ENCODE results near the gene PRPSAP1.
"Not testable (repeated sequence)": the region's sequence is repeated elsewhere in the genome, so short reads cannot be mapped to it uniquely, and the experiment has no call there.

Gene PRPSAP1

DNA sequence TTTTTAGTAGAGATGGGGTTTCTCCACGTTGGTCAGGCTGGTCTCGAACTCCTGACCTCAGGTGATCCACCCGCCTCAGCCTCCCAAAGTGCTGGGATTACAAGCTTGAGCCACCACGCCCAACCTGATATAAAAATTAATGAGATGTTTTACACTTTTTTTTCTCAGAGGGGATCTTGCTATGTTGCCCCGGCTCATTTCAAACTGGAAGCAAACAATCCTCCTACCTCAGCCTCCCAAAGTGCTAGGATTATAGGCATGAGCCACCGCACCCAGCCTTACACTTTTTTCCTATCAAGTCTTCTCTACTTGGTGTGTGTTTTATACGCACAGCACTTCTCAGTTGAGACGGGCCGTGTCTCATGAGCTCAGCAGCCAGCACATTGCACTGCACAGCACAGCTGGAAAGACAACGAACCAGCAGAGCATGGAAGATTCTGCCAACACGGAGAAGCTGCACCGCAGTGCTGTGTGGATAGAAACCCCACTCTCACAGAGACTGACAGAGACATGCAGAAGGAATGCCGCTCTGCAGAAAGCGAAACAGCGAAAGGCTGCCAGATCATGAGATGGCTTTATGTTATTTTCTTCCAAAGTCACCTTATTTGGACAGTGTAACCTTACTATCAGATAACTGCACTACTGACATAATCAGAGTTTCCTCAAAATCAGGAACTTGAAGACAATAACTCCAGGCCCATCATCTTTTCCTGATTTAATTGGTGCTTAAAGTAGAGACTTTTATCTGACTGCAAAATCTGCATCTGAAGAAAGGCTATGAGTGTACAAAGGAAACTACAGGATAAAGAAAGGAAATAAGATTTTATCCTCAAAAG, 39.1 kb downstream of the PRPSAP1 start:
- DNase-seq = no peak

DNA sequence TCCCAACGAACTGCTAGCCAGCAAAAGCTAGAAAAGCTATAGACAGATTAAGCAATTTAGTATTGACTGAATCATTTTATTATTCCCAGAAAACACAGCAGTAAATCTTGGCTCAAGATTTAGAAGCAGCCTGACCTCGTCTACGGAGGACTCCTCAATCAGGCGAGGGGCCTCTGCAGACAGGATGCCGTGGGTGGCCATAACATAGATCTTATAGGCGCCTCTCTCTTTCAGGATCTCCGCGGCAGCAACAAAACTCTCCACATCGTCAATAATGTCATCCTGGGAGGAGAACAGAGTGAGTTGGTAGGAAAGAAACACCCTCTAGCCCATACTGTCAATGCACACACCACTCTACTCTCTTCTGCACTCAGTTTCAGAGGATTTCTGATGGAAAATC, 41.0 kb downstream of the PRPSAP1 start:
- no peak for DNase-seq

GRCh38 chr17:76309461-76309860, 44.3 kb downstream of the PRPSAP1 start:
- no peak for DNase-seq

DNA sequence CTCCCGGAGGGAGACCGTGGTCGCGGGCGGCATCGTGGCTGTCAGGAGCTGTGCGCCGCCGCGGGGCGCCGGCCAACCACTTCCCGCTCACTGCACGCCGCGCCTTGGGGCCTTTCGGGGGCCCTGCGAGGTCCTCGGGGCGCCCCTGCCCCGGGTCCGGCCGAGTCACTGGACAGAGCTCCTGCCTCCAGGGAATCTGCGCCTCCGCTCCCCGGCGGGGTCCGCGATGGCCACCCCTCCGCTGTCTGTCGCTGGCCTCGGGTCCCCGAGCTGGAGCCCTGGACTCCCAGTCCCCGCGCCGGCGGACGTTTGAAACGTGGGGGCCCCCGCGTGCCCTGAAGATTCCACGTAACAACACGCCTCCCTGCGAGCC, 45.8 kb downstream of the PRPSAP1 start, which contains the start of gene QRICH2:
Gene QRICH2, minus strand, starts transcription at position 311 of the 373 bp plus-strand sequence. Its CDS starts 278 bp downstream, at position 33.
- no peak for DNase-seq

DNA sequence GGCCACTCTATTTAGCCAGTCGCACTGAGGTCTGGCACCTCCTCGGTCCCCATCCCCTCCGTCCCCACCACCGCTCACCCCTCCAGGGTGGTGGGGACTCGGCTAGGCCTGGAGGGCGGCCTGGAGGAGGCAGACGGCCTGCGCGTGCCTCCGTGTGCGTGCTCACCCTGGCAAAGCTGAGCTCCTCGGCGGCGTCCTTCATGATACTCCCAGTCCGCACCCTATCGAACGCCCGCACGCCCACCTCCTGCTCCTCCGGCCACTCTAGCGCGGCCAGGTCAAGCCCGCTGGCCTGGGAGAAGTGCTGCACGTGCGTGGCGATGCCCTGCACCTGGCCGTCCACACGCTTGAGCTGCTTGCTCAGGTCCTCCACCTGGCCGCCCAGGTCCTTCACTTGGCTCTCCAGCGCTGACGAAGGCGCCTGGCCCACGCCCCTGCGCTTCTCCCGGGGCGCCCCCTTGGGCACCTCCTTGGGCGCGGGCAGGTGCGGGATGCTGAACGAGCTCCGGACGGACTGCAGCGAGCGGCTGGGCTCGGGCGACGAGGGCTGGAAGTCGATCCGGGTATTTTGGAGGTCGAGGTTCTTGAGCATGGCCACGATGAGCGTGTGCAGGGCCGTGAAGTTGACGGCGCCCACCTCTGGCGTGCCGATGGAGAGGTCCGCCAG, 46.3 kb downstream of the PRPSAP1 start:
- no peak for DNase-seq

DNA sequence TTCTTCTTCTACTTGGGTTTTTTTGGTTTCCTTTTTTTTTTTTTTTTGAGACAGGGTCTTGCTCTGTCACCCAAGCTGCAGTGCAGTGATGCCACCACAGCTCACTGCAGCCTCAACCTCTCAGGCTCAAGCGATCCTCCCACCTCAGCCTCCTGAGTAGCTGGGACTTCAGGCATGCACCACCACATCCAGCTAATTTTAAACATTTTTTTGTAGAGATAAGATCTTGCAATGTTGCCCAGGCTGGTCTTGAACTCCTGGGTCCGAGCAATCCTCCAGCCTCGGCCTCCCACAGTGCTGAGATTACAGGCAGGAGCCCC, 48.6 kb downstream of the PRPSAP1 start:
- DNase-seq = not testable (repeated sequence)

DNA sequence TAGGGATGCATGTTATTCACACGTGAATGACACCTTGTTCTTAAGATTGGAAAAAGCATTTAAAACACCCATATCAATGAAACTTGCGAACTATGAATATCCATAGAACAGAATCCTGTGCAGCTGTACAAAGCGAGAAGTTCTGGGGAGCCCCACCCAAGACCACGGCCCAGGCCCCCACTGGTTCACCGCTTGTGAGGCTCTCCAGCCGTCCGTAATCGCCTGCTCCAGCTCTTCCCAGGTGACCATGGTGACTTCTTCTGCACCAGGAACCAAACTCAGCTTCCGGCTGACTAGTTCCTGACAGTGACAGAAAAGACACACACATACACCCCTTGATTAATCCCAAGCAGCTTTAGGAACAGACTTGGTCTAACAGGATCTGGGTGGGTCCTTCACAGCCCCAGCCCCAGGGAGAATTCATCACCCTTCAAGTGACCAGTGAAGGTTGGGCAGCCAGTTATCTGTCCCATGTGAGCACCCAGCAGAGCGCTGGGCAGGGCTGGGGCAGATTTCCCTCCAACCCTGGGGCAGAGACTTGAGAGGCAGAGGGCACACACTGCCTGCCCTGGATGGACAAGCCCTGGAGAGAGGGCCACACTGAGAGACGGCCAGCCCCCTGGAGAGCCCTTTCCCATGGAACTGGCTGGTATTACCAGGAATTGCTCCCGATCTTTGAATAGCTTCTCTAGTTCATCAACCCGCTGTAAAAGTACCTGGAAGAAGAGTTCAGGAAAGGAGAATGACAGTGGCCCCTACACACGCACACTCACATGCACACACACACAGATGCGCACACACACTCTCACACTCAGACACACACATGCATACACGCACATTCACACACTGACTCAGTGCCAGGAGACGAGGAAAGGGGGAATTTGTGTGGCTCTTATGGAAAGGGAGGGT, 49.2 kb downstream of the PRPSAP1 start:
- no peak for DNase-seq

- DNase-seq = no peak
Observed at GRCh38 chr17:76297436-76297835, 56.3 kb downstream of the PRPSAP1 start.

- no peak for DNase-seq
Observed at GRCh38 chr17:76296889-76297288, 56.8 kb downstream of the PRPSAP1 start.

DNA sequence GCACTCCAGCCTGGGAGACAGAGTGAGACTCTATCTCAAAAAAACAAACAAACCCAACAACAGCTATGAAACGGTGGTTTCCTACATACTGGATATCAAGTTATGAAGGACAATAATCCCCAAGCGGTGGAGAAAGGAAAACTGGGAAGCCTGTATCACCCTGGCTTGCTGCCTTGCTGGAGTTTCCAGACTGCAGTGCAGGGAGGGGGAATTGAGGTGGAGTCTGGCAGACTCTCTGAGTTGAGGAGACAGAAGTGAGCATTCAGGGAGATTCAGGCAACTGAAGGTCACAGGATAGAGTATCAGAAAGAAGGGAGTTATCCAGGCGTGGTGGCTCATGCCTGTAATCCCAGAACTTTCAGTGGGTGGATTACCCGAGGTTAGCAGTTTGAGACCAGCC, 57.5 kb downstream of the PRPSAP1 start:
- no peak for DNase-seq

DNA sequence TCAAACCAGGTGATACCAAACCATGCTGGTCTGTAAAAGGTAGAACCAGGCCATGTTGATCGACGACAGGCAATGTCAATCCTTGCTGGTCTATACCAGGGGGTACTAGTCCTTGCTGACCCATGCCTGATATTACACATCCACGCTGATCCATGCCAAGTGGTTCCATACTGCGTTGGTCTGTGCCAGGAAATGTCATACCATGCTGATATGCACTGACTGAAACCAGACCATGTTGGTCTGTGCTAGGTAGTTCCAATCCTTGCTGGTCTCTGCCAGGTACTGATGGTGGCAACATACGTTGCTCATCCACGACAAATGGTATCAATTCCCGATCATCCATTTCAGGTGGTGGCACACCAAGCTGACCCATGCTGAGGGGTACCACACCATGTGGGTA, 60.6 kb downstream of the PRPSAP1 start:
- DNase-seq = no peak

DNA sequence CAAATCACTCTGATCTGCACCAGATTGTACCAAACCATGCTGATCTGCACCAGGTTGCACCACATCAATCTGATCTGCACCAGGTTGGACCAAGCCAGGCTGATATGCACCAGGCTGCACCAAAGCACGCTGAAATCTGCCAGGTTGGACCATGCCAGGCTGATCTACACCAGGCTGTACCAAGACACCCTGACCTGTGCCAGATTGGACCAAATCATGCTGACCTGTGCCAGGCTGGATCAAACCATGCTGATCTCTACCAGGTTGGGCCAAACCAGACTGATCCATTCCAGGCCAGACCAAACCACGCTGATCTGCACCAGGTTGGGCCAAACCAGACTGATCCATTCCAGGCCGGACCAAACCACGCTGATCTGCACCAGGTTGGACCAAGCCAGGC, 61.1 kb downstream of the PRPSAP1 start:
- no peak for DNase-seq

DNA sequence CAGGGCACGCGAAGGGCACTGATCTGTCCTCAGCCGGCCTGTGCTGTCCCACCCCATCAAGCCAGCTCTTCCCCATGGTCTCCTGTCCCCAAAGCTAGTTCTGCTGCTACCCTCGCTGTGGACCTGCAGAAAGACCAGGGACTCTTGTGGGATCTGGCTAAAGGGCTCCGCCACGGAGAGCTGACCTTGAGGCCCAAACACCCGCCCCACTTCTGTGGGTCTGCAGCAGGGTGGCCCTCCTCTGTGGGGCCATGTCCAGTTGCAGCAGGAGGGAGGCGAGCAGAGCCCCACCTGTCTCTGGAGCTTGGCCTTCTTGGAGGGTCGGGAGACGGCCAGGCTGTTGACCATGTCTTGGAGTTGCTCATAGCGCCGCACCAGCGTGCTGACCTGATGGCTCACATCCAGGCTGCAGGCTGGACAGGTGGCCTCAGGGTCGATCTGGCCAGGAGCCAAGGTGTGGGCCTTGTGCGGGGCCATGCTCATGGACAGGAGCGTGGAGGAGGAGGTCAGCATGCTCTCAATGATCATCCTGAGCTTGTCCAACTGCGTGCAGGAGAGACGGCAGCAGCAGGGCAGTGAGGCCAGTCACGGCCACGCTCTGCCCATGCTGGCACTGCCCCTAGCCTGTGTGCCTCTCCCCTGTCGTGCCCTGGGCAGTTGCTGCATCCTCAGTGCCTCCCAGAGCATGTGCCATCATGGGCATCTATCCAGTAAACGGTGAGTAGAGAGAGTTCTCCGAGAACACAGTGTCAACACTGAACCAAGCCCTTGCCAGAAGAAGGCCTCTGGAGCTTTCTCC, 71.9 kb downstream of the PRPSAP1 start:
- DNase-seq = no peak

- DNase-seq = no peak
Observed at GRCh38 chr17:76280650-76281049, 73.1 kb downstream of the PRPSAP1 start.

- DNase-seq = no peak
Observed at GRCh38 chr17:76279742-76280287, 73.9 kb downstream of the PRPSAP1 start.

DNA sequence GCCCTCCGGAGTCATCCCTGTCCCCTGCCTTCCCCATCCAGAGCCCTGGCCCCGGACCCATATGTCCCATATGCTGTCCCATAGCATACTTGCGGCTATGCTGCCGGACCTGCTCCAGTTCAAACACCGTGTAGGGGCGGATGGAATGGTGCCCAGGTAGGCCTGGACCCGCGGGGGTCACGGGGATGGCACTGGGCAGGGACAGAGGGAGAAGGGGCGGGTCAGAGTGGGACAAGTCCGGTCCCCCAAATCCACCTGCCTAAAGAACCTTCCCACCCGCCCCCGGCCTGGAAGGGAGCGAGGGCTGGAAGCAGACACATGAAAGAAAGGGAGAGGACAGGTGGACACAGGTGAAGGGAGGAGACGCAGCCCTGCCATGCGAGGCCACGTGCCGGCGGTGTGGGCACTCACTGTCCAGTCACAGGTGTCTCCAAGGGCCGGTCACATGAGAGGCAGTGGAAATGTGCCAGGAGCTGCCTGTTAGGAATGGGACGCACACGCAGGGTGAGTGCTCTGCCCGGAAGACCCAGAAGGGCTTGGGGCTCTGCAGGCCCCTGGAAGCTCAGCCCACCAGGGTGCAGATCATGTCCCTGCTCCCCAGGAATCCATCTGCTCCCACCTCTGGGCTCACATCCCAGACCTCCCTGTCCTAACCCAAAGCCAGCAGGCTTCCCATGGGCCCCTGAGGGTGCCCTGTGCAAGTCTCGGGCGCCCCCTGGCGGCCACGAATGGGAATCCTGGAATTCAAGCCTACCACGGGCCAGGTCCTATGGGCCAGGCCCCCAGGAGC, 74.6 kb downstream of the PRPSAP1 start:
- peak; percentile 85 for DNase-seq

DNA sequence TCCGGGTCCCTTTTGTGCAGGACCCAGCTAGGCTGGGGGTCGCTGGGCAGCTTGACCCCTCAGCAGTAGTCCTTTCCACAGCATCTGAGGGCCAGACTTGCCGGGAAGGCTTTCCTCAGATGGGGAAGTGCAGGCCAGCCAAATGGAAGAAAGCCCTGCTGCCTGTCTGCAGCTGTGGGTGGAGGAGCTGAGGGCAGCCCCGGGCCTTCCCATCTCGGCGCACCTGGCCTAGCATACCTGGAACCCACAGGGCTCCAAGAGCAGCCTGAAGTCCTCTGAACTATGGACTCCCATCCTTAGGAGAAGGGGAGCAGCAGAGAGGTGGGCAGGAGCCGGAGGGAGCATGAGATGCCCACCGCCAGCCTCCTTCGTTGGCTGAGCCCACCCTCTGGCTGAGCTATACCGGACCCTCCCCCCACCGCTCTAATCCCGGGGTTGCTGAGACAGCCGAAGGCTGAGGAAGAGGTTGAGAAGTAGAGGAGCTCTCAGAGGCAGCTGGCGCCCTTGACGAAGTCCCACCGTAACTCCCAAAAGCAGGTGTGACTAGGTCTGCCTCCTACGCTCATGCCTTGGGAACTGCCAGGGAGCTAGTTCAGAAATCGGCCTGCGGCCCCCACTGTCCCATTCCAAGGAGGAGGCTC, 75.3 kb downstream of the PRPSAP1 start:
- DNase-seq = no peak

- no peak for DNase-seq
Observed at GRCh38 chr17:76277300-76278267, 76.1 kb downstream of the PRPSAP1 start.

DNA sequence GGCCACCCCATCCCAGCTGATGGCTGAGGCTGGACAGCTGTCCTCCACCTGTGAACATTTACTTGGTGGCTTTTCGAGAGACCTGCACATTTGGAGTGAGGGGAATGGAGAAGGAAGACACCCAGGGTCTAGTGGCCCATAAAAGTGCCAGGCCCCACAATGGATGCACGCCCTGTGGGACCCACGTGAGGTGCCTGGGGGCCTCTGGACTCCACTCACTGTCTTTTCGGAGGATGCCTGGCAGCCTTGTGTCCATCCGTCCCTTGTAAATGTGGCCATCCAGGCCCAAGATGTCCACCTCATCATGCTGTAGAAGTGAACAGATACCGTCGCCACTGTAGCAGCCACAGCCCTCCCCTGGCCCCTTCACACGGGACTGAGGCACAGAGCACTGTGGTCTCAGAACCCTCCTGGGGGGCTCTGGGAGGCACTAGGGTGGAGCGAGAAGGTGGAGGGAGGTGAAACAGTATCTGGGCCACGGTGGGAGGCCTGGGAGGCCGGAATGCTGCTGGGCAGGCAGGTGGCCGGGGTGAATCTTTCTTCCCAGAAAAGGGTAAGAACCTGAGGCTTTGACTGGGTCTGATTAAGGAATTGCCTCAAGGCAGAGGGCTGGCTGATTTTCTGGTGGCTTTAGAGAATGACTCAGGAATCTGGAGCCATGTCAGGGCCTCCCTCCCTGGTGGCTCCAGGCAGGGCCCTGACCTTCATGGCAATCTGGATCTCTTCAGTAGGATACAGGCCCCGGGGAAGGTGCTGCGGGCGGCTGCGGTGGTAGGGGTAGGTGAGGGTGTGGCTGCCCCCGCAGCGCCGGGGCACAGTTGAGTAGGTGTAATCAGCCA, 77.0 kb downstream of the PRPSAP1 start:
- no peak for DNase-seq
